ENCODE results near the gene ALPK3.

ALPK3 gene

GRCh38 chr15:84862214-84862975 lies 45.2 kb downstream of the ALPK3 start:
- no peak overlapping the region for H3K27ac ChIP-seq
- TF ChIP-seq, protein P1, sequence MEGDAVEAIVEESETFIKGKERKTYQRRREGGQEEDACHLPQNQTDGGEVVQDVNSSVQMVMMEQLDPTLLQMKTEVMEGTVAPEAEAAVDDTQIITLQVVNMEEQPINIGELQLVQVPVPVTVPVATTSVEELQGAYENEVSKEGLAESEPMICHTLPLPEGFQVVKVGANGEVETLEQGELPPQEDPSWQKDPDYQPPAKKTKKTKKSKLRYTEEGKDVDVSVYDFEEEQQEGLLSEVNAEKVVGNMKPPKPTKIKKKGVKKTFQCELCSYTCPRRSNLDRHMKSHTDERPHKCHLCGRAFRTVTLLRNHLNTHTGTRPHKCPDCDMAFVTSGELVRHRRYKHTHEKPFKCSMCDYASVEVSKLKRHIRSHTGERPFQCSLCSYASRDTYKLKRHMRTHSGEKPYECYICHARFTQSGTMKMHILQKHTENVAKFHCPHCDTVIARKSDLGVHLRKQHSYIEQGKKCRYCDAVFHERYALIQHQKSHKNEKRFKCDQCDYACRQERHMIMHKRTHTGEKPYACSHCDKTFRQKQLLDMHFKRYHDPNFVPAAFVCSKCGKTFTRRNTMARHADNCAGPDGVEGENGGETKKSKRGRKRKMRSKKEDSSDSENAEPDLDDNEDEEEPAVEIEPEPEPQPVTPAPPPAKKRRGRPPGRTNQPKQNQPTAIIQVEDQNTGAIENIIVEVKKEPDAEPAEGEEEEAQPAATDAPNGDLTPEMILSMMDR (IDR thresholded peaks at IDR 0.05): no peak
- no peak for TF ChIP-seq ZFX (IDR thresholded peaks at IDR 0.05; ENCODE audit: borderline replicate concordance)

DNA sequence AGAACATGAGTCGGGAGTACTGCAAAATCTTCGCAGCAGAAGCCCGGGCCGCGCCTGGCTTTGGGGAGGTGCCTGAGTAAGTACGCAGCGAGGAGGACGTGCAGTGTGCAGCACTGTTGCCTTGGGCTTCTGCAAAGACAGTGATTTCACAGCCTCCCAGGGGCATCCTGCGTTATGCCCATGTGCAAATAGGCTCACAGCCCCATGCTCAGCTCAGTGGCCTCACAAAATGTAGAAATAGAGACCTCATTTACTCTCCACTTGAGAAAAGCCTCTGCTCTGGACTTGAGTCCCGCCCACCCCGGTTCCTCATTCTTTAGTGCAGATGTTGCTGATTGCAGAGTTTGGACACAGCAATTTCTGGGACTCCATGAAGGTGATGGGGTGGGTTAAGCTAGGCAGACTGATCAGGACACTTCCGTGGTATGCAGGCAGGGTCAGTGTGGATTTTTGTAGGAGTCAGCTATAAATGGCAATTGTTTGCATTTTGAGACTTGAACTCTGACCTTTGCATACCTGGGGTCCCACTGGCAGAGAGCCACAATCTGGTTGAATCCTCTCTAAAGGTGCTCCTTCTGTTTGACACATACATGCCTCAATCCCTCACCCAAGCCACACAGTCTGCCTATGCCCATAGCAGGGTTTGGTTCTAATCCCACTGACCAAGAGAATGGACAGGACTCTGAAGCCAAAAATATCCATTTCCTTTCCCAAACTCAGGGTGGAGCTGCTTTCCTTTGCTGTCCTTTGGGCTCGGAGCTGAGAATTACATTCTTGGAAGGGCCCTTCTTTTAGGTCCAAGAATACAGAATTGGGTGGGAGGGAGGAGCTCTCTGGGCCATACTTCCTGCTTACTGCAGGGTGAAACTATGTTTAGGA lies 46.6 kb downstream of the ALPK3 start:
- TF ChIP-seq, protein P1 (IDR thresholded peaks at IDR 0.05): no peak
- no peak for TF ChIP-seq ZFX (IDR thresholded peaks at IDR 0.05; ENCODE audit: borderline replicate concordance)
- no peak overlapping the region for H3K27ac ChIP-seq

DNA sequence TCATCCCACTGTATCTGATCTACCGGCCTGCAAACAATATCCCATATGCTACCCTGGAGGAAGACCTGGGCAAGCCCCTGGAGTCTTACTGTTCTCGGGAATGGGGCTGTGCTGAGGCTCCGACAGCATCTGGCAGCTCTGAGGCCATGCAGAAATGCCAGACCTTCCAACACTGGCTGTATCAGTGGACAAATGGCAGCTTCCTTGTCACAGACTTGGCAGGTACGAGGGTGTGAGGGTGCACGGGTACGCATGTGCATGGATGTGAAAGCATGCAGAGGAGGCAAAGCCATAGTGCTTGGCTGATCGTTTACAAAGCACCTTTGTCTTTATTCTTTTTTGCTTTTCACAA lies 47.3 kb downstream of the ALPK3 start:
- TF ChIP-seq, protein P1 (IDR thresholded peaks at IDR 0.05): no peak
- TF ChIP-seq ZFX (IDR thresholded peaks at IDR 0.05; ENCODE audit: borderline replicate concordance): no peak
- no peak overlapping the region for H3K27ac ChIP-seq

DNA sequence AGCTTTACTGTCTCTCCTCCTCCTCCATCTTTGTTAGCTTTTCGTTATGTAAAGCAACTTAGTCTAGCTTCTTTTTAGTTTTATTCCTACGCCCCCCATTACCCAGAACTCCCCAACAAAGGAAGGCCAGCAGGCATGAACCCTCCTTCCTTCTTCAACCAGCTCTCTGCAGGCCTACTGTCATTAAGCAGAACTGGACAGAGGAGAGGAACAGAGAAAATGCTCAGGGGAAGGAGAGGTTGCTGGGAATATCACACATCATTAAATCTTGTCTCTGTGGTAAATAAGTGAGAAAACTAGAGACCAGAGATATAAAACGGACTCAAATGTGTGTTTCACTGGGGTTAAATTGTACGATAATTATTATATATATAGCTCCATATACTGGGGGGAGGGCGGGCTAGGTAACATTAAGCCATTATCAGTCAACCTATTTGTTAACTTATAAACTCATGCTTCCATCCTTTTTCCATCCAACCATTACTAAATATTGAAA lies 48.0 kb downstream of the ALPK3 start:
- TF ChIP-seq, protein P1 (IDR thresholded peaks at IDR 0.05): no peak
- TF ChIP-seq ZFX (IDR thresholded peaks at IDR 0.05; ENCODE audit: borderline replicate concordance): no peak
- H3K27ac ChIP-seq: no peak overlapping the region

DNA sequence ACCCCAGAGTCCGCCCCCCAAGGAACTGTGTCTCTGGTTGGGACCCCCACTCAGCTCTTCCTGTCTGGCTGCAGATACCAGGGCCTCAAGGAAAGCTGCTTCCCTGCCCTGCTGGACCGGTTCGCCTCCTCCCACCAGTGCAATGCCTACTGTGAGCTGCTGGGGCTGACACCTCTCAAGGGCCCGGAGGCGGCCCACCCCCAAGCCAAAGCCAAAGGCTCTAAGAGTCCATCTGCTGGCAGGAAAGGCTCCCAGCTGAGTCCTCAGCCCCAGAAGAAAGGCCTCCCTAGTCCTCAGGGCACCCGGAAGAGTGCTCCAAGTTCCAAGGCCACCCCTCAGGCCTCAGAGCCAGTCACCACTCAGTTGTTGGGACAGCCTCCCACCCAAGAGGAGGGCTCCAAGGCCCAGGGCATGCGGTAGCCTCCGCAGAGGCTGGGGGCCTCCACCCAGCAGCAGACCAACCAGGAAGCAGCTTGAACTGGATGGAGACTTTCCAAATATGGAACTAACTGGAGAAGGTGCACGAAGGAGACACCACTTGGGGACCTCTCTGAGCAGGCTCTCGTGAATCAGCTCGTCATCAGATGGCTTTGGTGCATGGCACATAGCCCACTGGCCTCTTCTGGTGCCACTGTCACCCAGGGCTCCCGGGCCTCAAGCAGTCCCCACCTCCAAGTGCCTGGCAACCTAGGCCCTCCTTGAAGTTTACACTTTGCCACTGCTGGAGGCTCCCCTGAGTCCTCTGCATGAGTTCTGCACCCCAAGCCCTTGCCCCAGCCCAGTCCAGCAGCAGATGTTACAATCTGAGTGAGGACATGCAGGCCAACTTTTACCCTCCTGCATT lies 51.1 kb downstream of the ALPK3 start:
- no peak overlapping the region for H3K27ac ChIP-seq
- TF ChIP-seq, protein P1 (IDR thresholded peaks at IDR 0.05): no peak
- no peak for TF ChIP-seq ZFX (IDR thresholded peaks at IDR 0.05; ENCODE audit: borderline replicate concordance)

- TF ChIP-seq, protein P1 (IDR thresholded peaks at IDR 0.05): no peak
- TF ChIP-seq ZFX (IDR thresholded peaks at IDR 0.05; ENCODE audit: borderline replicate concordance): no peak
- H3K27ac ChIP-seq: no peak overlapping the region
Measured at GRCh38 chr15:84869510-84869909, 52.4 kb downstream of the ALPK3 start.

Data from 22Rv1 (cell line).